Vagina (tissue), 2 donors: ENCODE measurements around the gene HELZ. TPM values are rescaled to one million over a fixed set of nuclear protein-coding genes. Genes with fewer than 3 reads are reported as not detected.

ENCODE experiments used
- DNase-seq, 2 donors: peaks; one replicate each; pipeline ENCODE4 v3.0.0-alpha.2; 2017; ENCODE audit errors: extremely low spot score in 2 of 2
- H3K27ac ChIP-seq: fragments of 200-600 bp; sonication (generic); one replicate; pipeline ENCODE4 v1.5.1; 2019
- H3K27me3 ChIP-seq: fragments of 200-600 bp; sonication (generic); one replicate; pipeline ENCODE4 v1.5.1; 2019
- H3K36me3 ChIP-seq, 2 donors: fragments of 200-600 bp; sonication (generic); one replicate each; pipeline ENCODE4 v1.5.1; 2017 to 2019
- H3K4me1 ChIP-seq: fragments of 200-600 bp; sonication (generic); one replicate; pipeline ENCODE4 v1.5.1; 2019
- H3K4me3 ChIP-seq, 2 donors: fragments of 200-600 bp; sonication (generic); 1 replicate in 1 of 2; 2 replicates in 1 of 2; pipeline ENCODE4 v1.5.1; 2016 to 2019
- H3K9me3 ChIP-seq: fragments of 200-600 bp; sonication (generic); one replicate; pipeline ENCODE4 v1.5.1; 2019
- POLR2A ChIP-seq, 2 donors: fragments of 450-650 bp; IDR thresholded peaks; one replicate each; pipeline ENCODE4 v1.6.1; 2017; ENCODE audit warnings: antibody characterized with exemption in 2 of 2, mild to moderate bottlenecking in 2 of 2, moderate library complexity in 2 of 2
- POLR2AphosphoS5 ChIP-seq, 2 donors: sonication (generic); formaldehyde crosslinking; IDR thresholded peaks; one replicate each; pipeline ENCODE4 v1.9.0; 2017; ENCODE audit warnings: antibody characterized with exemption in 2 of 2, mild to moderate bottlenecking in 2 of 2, low read depth in 1 of 2; ENCODE audit not compliant: insufficient read depth in 1 of 2
- intact Hi-C: fragments of 100-400 bp; cut with DNase I; formaldehyde crosslinking; loops from one replicate; pipeline ENCODE4 v1.15.1; 2023
- total RNA-seq: library from RNA; depleted of rRNA; stranded (reverse); fragments of >200 nt; gene quantifications from one replicate; pipeline ENCODE4 v1.2.3, GENCODE V29; 2016
- TF ChIP-seq, protein P1 (sequence below), 3 experiments: fragments of 450-650 bp in 2 of 3; fragments of 200-600 bp in 1 of 3; sonication (generic) in 1 of 3; IDR thresholded peaks; one replicate each; pipeline ENCODE4 v1.5.1; 2017 to 2019; ENCODE audit warnings: antibody characterized with exemption in 3 of 3, mild to moderate bottlenecking in 2 of 3, moderate library complexity in 2 of 3

Gene HELZ
- total RNA-seq, 1 donor from 2014 or later, result 31.4 TPM

DNA sequence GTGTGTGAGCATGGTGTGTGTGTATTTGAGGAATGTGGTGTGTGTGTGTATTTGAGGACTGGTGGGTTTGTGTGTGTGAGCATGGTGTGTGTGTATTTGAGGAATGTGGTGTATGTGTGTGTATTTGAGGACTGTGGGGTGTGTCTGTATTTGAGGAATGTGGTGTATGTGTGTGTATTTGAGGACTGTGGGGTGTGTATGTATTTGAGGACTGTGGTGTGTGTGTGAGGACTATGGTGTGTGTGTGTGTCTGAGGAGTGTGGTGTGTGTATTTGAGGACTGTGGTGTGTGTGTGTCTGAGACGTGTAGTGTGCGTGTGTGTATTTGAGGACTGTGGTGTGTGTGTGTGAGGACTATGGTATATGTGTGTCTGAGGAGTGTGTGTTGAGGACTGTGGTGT, 218.7 kb downstream of the HELZ start:
- TF ChIP-seq POLR2A (IDR thresholded peaks at IDR 0.05), result no peak
- TF ChIP-seq, protein P1, sequence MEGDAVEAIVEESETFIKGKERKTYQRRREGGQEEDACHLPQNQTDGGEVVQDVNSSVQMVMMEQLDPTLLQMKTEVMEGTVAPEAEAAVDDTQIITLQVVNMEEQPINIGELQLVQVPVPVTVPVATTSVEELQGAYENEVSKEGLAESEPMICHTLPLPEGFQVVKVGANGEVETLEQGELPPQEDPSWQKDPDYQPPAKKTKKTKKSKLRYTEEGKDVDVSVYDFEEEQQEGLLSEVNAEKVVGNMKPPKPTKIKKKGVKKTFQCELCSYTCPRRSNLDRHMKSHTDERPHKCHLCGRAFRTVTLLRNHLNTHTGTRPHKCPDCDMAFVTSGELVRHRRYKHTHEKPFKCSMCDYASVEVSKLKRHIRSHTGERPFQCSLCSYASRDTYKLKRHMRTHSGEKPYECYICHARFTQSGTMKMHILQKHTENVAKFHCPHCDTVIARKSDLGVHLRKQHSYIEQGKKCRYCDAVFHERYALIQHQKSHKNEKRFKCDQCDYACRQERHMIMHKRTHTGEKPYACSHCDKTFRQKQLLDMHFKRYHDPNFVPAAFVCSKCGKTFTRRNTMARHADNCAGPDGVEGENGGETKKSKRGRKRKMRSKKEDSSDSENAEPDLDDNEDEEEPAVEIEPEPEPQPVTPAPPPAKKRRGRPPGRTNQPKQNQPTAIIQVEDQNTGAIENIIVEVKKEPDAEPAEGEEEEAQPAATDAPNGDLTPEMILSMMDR (IDR thresholded peaks at IDR 0.05), result no peak
- no peak for TF ChIP-seq POLR2AphosphoS5 (IDR thresholded peaks at IDR 0.05; ENCODE audit: insufficient read depth in 1 of 2, low read depth in 1 of 2)
- no peak for DNase-seq
- H3K9me3 ChIP-seq, result no peaks in the 10 kb centered on the region
- no peaks in the 10 kb centered on the region for H3K4me1 ChIP-seq
- no peaks in the 10 kb centered on the region for H3K27me3 ChIP-seq
- no peak overlapping the region for H3K4me3 ChIP-seq
- H3K27ac ChIP-seq, result no peak overlapping the region
- no peaks in the 10 kb centered on the region for H3K36me3 ChIP-seq
- intact Hi-C loops, result no loop called here

DNA sequence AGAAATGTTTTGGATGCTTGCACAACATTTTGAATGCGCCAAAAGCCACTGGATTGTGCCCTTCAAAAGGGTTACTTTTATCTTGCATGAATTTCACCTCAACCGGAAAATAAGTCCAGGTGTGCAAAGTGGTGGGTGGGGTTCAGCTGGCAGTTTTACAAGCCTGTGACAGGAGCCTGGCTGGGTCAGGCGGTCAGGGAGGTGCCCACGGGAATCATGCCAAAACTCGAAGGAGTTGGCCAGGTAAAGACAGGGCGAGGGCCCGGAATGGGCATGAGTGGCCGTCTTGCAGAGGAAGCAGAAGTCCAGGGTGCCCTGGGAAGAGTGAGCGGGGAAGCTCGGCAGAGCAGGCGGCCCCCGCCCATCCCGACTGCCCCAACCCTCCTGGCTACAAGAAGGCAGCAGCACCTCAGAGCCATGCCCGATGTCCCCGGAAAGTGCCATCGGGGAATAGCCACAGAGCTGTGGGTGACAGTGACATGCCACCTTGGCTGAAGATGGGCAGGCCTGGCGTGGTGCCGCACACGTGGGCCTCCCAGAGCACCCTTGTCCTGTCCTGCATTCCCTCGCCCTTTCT, 219.7 kb downstream of the HELZ start:
- intact Hi-C loops, result no loop called here
- no peaks in the 10 kb centered on the region for H3K36me3 ChIP-seq

DNA sequence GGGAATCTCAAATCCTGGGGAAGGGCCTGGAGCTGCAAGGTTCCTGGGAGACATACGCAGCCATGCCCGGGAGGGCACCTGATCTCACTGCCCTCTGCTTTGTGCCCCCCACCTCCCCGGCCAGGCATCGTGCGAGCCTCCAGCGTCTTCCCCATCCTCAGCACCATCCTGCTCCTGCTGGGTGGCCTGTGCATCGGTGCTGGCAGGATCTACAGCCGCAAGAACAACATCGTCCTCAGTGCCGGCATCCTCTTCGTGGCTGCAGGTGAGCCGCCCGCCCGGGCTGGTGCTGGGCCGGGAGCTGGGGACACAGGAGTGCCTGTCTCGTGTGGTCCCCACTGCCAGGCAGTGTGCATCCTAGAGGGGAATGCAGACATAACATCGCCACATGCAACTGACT, 220.3 kb downstream of the HELZ start:
- no peaks in the 10 kb centered on the region for H3K9me3 ChIP-seq
- no peaks in the 10 kb centered on the region for H3K36me3 ChIP-seq
- no peaks in the 10 kb centered on the region for H3K27me3 ChIP-seq
- H3K4me3 ChIP-seq, result no peak overlapping the region
- no peaks in the 10 kb centered on the region for H3K4me1 ChIP-seq
- DNase-seq, result no peak
- no peak overlapping the region for H3K27ac ChIP-seq
- intact Hi-C loops, result no loop called here
- TF ChIP-seq POLR2A (IDR thresholded peaks at IDR 0.05) (no peak), POLR2AphosphoS5 (IDR thresholded peaks at IDR 0.05; ENCODE audit: insufficient read depth in 1 of 2, low read depth in 1 of 2) (no peak)
- TF ChIP-seq, protein P1 (IDR thresholded peaks at IDR 0.05), result no peak

More for the DNA sequence above, 219.7 kb downstream of the HELZ start:
- TF ChIP-seq POLR2A (IDR thresholded peaks at IDR 0.05) (no peak), POLR2AphosphoS5 (IDR thresholded peaks at IDR 0.05; ENCODE audit: insufficient read depth in 1 of 2, low read depth in 1 of 2) (no peak)
- TF ChIP-seq, protein P1 (IDR thresholded peaks at IDR 0.05), result no peak
- H3K9me3 ChIP-seq, result no peaks in the 10 kb centered on the region
- H3K4me1 ChIP-seq, result no peaks in the 10 kb centered on the region
- no peak overlapping the region for H3K27ac ChIP-seq
- no peak for DNase-seq
- H3K4me3 ChIP-seq, result no peak overlapping the region
- H3K27me3 ChIP-seq, result no peaks in the 10 kb centered on the region

DNA sequence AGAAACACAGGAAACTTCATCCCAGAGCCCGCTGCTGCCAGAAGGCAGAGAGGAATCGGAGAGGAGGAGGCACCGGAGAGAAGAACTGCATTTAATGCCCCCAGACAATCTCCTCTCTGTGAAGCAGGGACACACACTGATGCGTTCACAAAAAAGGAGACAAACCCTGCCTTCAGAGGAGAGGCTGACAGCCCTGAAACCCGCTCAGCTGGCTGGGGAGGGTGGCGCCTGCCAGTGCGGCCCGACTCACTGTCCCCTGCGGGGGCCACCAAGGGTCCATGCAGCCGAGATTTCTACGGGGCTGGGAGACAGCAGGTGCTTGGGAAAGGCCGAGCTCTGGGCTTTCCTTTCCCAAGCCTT, 222.6 kb downstream of the HELZ start:
- no peaks in the 10 kb centered on the region for H3K9me3 ChIP-seq
- H3K27ac ChIP-seq, result no peak overlapping the region
- no peaks in the 10 kb centered on the region for H3K27me3 ChIP-seq
- TF ChIP-seq POLR2A (IDR thresholded peaks at IDR 0.05), result no peak
- TF ChIP-seq, protein P1 (IDR thresholded peaks at IDR 0.05), result no peak
- no peak for TF ChIP-seq POLR2AphosphoS5 (IDR thresholded peaks at IDR 0.05; ENCODE audit: insufficient read depth in 1 of 2, low read depth in 1 of 2)
- no peaks in the 10 kb centered on the region for H3K4me1 ChIP-seq
- no peak for DNase-seq
- no peak overlapping the region for H3K4me3 ChIP-seq
- intact Hi-C loops, result no loop called here
- no peaks in the 10 kb centered on the region for H3K36me3 ChIP-seq

DNA sequence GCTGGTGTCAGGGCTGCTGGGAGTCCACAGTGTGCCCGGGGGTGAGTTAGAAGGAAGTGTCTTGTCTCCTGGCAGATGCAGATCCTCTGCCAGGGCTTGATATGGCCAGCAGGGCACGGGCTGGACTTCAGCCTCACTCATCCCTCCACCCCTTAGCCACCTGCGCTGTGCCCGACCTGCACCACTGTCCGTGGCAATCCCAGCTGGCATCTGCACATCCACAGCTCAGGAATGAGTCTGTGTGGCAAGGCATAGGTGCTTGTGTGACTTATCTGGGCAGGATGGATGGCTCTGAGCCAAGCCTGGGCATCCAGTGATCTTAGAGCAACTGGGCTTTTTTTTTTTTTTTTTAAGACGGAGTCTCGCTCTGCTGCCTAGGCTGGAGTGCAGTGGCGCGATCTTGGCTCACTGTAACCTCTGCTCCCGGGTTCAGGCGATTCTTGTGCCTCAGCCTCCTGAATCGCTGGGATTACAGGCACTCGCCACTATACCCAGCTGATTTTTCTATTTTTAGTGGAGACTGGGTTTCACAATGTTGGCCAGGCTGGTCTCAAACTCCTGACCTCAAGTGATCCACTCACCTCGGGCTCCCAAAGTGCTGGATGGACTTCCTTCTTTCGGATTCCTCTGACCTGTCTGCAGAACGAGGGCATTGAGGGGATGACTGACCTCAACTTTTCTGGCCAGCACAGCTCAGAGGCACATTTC, 223.1 kb downstream of the HELZ start:
- Histone ChIP-seq H3K36me3 (no peaks in the 10 kb centered on the region), H3K9me3 (no peaks in the 10 kb centered on the region), H3K4me1 (no peaks in the 10 kb centered on the region), H3K27ac (no peak overlapping the region), H3K27me3 (no peaks in the 10 kb centered on the region), H3K4me3 (no peak overlapping the region)
- TF ChIP-seq POLR2AphosphoS5 (IDR thresholded peaks at IDR 0.05; ENCODE audit: insufficient read depth in 1 of 2, low read depth in 1 of 2), result no peak
- TF ChIP-seq, protein P1 (IDR thresholded peaks at IDR 0.05), result no peak
- no peak for TF ChIP-seq POLR2A (IDR thresholded peaks at IDR 0.05)
- intact Hi-C loops, result no loop called here
- no peak for DNase-seq
